ENCODE results near the gene CADM2. TPM values are rescaled to one million over a fixed set of nuclear protein-coding genes. Genes with fewer than 3 reads are reported as not detected.

The CADM2 gene
- total RNA-seq, 1 donor from 2014 or later: 2.9 TPM

DNA sequence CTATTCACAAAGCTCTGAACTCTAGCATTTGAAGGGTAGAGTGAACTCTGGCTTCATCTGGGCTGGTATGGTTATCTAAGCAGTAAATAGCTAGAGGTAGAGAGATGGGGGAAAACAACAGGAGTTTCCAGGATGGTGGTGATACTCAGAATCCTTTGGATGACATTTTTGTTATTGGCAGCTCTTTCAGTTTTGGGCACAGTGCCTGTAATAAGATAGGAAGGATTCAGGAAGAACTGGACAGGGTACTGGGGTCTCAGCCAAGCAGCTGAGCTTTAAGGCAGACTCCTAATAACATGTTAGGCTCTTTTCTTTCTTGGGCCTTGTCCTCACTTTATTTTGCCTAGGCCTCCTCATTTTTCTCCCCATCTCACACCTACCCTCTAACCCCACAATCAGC is 338.5 kb downstream of the CADM2 start:
- H3K4me3 ChIP-seq (ENCODE audit: insufficient read depth, low read depth, low read length): no peak overlapping the region
- H3K9ac ChIP-seq (ENCODE audit: low read length): no peak overlapping the region
- Mint-ChIP-seq H3K4me3 (ENCODE audit: unreplicated experiment) (no peak overlapping the region), H3K27ac (ENCODE audit: unreplicated experiment) (no peak overlapping the region), H3K27me3 (ENCODE audit: low read depth, unreplicated experiment) (no peaks in the 10 kb centered on the region), H3K4me1 (ENCODE audit: low read depth, unreplicated experiment) (no peaks in the 10 kb centered on the region), H3K36me3 (ENCODE audit: low read depth, unreplicated experiment) (no peaks in the 10 kb centered on the region), H3K9me3 (ENCODE audit: unreplicated experiment) (peaks cover 2% of the 10 kb centered on the region)
- no peak overlapping the region for H3K27ac ChIP-seq (ENCODE audit: low read depth, low read length)
- no peaks in the 10 kb centered on the region for H3K9me3 ChIP-seq (ENCODE audit: insufficient read depth, low read depth, low read length)
- TF ChIP-seq CTCF (IDR thresholded peaks at IDR 0.05; ENCODE audit: insufficient read depth, low read depth, low read length) (no peak), EZH2 (IDR thresholded peaks at IDR 0.05; ENCODE audit: insufficient read depth, low read length) (no peak)
- H2AFZ ChIP-seq (ENCODE audit: low read depth, low read length): no peak overlapping the region
- no peaks in the 10 kb centered on the region for H3K27me3 ChIP-seq (ENCODE audit: insufficient read depth, low read length)
- no peak overlapping the region for H3K4me2 ChIP-seq (ENCODE audit: low read length)
- H3K79me2 ChIP-seq (ENCODE audit: insufficient read depth, low read length): no peaks in the 10 kb centered on the region
- H3K36me3 ChIP-seq (ENCODE audit: insufficient read depth, low read length): no peaks in the 10 kb centered on the region
- FAIRE-seq (no peak), DNase-seq (ENCODE audit: low read depth) (no peak)
- H3K4me1 ChIP-seq (ENCODE audit: insufficient read depth, low read length): no peaks in the 10 kb centered on the region
- H4K20me1 ChIP-seq (ENCODE audit: insufficient read depth, low read length): no peaks in the 10 kb centered on the region

DNA sequence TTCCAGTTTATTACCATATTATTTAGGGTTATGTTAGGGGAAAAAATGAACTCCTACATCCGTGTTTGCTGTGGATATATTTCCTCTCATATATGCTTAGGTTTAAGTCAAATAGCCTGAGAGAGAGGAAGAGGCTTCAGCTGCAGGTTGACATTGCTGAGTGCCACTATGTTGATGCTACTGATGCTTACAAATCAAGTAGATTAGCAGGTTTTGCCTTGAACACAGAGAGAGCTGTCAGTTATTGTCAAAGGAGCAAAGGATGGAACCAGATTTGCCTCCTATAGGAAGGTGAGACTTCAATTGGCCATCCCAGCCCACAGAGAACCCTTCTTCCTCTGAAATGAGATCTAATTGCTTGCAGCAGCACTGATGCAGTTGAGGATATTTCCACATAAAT is 339.2 kb downstream of the CADM2 start:
- Histone ChIP-seq H3K27me3 (ENCODE audit: insufficient read depth, low read length) (no peaks in the 10 kb centered on the region), H2AFZ (ENCODE audit: low read depth, low read length) (no peak overlapping the region), H3K4me3 (ENCODE audit: insufficient read depth, low read depth, low read length) (no peak overlapping the region), H3K9me3 (ENCODE audit: insufficient read depth, low read depth, low read length) (no peaks in the 10 kb centered on the region), H3K27ac (ENCODE audit: low read depth, low read length) (no peak overlapping the region), H3K4me2 (ENCODE audit: low read length) (no peak overlapping the region), H3K79me2 (ENCODE audit: insufficient read depth, low read length) (no peaks in the 10 kb centered on the region), H3K9ac (ENCODE audit: low read length) (no peak overlapping the region), H4K20me1 (ENCODE audit: insufficient read depth, low read length) (no peaks in the 10 kb centered on the region), H3K4me1 (ENCODE audit: insufficient read depth, low read length) (no peaks in the 10 kb centered on the region), H3K36me3 (ENCODE audit: insufficient read depth, low read length) (no peaks in the 10 kb centered on the region)
- Mint-ChIP-seq H3K4me3 (ENCODE audit: unreplicated experiment) (no peak overlapping the region), H3K4me1 (ENCODE audit: low read depth, unreplicated experiment) (no peaks in the 10 kb centered on the region), H3K36me3 (ENCODE audit: low read depth, unreplicated experiment) (no peaks in the 10 kb centered on the region), H3K27ac (ENCODE audit: unreplicated experiment) (no peak overlapping the region), H3K9me3 (ENCODE audit: unreplicated experiment) (peaks cover 2% of the 10 kb centered on the region), H3K27me3 (ENCODE audit: low read depth, unreplicated experiment) (no peaks in the 10 kb centered on the region)
- TF ChIP-seq CTCF (IDR thresholded peaks at IDR 0.05; ENCODE audit: insufficient read depth, low read depth, low read length) (no peak), EZH2 (IDR thresholded peaks at IDR 0.05; ENCODE audit: insufficient read depth, low read length) (no peak)
- FAIRE-seq: no peak
- DNase-seq (ENCODE audit: low read depth): no peak

DNA sequence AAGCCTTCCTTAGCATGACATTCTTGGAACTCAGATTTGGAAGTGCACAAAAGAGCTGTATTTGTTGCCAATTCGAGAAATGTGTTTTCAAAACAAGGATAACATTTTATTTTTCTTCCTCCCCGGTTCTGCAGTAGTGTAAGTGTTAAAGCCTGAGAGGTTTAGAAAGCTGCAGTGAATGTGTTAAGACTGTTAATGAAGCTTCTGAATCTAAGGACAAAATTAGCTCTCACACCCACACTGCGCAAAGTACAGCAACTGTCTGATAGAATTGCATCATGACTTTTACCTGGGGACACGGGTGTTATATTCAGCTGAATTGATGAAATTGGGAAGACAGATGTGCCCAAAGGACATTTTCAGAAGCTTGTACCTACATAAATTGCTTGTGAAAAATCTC is 344.4 kb downstream of the CADM2 start:
- Mint-ChIP-seq H3K27me3 (ENCODE audit: low read depth, unreplicated experiment) (no peaks in the 10 kb centered on the region), H3K4me3 (ENCODE audit: unreplicated experiment) (no peak overlapping the region), H3K4me1 (ENCODE audit: low read depth, unreplicated experiment) (no peaks in the 10 kb centered on the region), H3K27ac (ENCODE audit: unreplicated experiment) (no peak overlapping the region), H3K36me3 (ENCODE audit: low read depth, unreplicated experiment) (no peaks in the 10 kb centered on the region), H3K9me3 (ENCODE audit: unreplicated experiment) (no peaks in the 10 kb centered on the region)
- Histone ChIP-seq H3K9me3 (ENCODE audit: insufficient read depth, low read depth, low read length) (no peaks in the 10 kb centered on the region), H3K9ac (ENCODE audit: low read length) (no peak overlapping the region), H3K27me3 (ENCODE audit: insufficient read depth, low read length) (no peaks in the 10 kb centered on the region), H3K36me3 (ENCODE audit: insufficient read depth, low read length) (no peaks in the 10 kb centered on the region), H3K4me3 (ENCODE audit: insufficient read depth, low read depth, low read length) (no peak overlapping the region), H3K4me1 (ENCODE audit: insufficient read depth, low read length) (no peaks in the 10 kb centered on the region), H4K20me1 (ENCODE audit: insufficient read depth, low read length) (no peaks in the 10 kb centered on the region), H3K4me2 (ENCODE audit: low read length) (no peak overlapping the region), H3K27ac (ENCODE audit: low read depth, low read length) (no peak overlapping the region), H2AFZ (ENCODE audit: low read depth, low read length) (no peak overlapping the region), H3K79me2 (ENCODE audit: insufficient read depth, low read length) (no peaks in the 10 kb centered on the region)
- FAIRE-seq: no peak
- DNase-seq (ENCODE audit: low read depth): no peak
- TF ChIP-seq CTCF (IDR thresholded peaks at IDR 0.05; ENCODE audit: insufficient read depth, low read depth, low read length) (no peak), EZH2 (IDR thresholded peaks at IDR 0.05; ENCODE audit: insufficient read depth, low read length) (no peak)
